Activated T-helper 1 cell treated with Interleukin-2 at 50 U/mL for 16 hours (primary cell): ENCODE measurements around the gene CATSPERB.
"Not testable (repeated sequence)": the region's sequence is repeated elsewhere in the genome, so short reads cannot be mapped to it uniquely, and the experiment has no call there.

Experiments used
- DNase-seq: peaks from one replicate; pipeline ENCODE4 v3.0.0-alpha.2; 2020; ENCODE audit warnings: low read depth

The CATSPERB gene

GRCh38 chr14:91667101-91667500 lies 64.8 kb downstream of the CATSPERB start:
- DNase-seq = not testable (repeated sequence)

GRCh38 chr14:91660790-91661189 lies 71.1 kb downstream of the CATSPERB start:
- DNase-seq = no peak

DNA sequence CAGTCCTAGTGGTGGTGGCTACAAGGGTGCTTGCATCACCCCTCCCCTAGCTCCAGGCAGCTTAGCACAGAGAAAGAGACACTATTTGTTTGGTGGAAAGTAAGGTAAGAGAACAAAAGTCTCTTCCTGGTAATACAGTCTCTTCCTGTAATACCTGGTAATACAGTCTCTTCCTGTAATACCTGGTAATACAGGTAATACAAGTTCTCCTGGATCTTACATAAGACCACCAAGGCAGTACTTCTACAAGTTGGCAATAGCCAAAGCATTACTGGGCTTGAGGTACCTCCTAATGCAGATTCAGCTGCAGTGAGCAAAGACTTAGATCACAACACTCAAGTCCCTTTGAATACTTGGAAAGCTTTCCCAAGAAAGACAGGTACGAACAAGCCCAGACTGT lies 77.0 kb downstream of the CATSPERB start:
- no peak for DNase-seq

- DNase-seq = no peak
Measured at GRCh38 chr14:91653451-91653850, 78.4 kb downstream of the CATSPERB start.

- no peak for DNase-seq
Measured at GRCh38 chr14:91649930-91650329, 82.0 kb downstream of the CATSPERB start.

DNA sequence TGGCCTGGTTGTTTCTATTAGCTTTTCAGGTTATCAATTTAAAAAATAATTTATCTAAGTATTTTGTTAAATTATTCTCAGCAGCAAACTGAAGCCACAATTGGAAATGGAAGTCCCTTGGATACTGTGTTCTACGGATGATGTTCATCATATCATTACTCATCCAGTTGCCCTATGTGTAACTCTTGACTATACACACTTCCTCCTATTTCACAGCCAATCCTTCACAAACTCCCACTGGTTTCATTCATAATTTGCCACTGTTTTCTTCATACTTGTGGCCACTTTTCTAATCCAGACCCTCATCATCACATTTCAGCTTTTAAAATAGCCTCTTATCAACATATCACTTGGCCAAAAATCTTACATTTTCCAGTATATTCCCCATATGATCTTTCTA lies 84.0 kb downstream of the CATSPERB start:
- DNase-seq = no peak

- no peak for DNase-seq
Measured at GRCh38 chr14:91636604-91637003, 95.3 kb downstream of the CATSPERB start.

DNA sequence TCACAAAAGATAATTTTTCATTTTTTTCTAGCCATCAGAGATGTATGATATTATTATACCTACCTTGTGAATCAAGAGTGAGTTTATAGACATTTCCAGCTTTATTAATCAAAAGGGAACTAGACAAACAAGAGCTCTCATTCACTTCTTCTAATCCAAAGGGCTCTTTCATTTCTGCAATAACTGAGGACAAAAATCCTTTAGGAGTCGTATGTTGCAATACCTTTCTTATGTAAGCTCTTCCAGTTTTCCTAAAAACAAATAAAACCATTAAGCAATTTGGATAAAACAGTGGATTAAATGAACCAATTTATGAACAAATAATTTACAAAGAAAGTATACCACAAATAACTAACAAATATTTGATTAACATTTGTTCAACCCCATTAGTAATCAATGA lies 107.1 kb downstream of the CATSPERB start:
- DNase-seq = no peak

- no peak for DNase-seq
Measured at GRCh38 chr14:91614187-91614586, 117.7 kb downstream of the CATSPERB start.

DNA sequence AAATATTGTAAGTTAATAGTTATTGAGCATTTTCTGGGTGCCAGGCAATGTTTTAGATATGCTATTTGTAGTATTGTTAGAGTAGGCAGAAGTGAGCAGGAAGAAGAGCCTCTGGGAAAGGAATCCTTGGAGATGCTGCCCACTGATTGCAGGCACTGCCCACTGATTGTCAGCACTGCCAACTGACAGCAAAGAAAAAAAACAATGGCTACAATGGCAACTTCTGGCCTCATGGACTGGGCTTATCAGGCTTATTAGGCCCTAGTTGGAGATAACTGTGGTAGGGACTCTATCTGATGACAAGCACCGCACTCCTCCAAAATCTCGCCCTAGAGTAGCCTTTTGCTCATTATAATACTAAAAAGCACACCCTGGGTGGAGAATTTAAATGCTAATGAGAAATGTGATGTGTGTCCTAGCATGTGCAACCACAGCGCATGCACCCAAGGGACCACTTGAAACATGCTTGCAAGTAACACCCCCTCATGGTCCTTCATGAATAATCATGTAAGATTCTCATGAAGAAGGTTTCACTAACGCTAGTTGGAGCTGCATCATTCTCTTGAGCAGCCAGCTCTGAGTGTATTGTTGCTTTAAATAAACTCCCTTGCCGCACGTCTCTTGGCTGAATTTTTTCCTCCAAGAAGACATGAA lies 118.3 kb downstream of the CATSPERB start:
- DNase-seq = no peak

DNA sequence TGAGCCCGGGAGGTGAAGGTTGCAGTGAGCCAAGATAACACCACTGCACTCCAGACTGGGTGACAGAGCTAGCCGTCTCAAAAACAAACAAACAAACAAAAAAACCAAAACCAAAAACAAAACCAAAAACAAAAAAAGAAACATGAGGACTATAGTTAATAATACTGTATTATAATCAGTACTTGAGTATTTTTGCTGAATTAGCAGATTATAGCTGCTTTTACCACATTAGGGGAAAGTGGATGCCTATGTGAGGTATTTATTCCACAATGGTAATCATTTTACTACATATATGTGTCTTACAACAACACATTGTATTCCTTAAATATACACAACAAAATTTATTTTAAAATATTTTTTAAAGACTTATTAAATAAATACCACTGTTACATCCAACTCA lies 120.4 kb downstream of the CATSPERB start:
- no peak for DNase-seq

GRCh38 chr14:91609161-91609560 lies 122.7 kb downstream of the CATSPERB start:
- no peak for DNase-seq

GRCh38 chr14:91607322-91608047 lies 124.4 kb downstream of the CATSPERB start:
- DNase-seq = no peak

DNA sequence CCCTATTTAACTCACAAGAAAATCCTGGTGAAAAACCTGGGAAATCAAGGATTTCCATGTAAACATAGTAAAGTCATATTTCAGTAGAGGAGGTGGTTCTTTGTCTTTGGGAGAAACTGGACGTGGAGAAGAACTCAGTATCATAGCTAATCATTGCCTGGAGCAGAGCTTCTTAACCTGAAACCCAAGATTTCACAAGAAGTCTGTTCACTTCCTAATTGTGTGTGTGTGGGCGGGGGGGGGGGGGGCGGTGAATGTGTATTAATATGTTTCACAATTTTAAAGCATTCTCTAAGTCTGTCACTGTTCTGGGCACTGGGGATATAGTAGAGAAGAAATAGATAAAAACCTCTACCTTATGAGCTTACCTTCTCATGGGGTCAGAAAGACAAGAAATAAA lies 125.0 kb downstream of the CATSPERB start:
- no peak for DNase-seq

GRCh38 chr14:91604611-91605010 lies 127.3 kb downstream of the CATSPERB start:
- DNase-seq = not testable (repeated sequence)

GRCh38 chr14:91599994-91600393 lies 131.9 kb downstream of the CATSPERB start:
- no peak for DNase-seq

- no peak for DNase-seq
Measured at GRCh38 chr14:91595736-91596135, 136.2 kb downstream of the CATSPERB start.

GRCh38 chr14:91593957-91594356 lies 137.9 kb downstream of the CATSPERB start:
- DNase-seq = not testable (repeated sequence)

GRCh38 chr14:91586410-91586809 lies 145.5 kb downstream of the CATSPERB start:
- no peak for DNase-seq

DNA sequence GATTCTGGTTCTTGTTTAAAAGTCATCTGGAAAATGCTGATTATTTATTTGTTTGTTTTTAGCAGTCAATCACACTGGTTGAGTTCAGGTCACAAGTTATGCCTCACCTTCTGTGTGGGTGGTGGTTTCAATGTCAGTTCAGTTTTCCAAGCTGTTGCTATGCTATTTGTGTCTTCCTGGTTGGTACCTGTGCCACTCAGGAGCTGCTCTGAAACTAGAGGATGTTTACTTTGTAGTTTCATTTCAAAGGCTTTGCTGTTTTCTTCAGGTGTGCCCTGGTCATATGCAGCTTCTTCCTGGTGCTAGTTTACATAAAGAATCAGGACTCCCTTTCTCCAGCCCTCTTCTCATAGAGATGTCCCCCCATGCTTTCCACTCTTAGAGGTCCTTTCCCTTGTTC lies 146.0 kb downstream of the CATSPERB start:
- no peak for DNase-seq

- DNase-seq = no peak
Measured at GRCh38 chr14:91582761-91583160, 149.1 kb downstream of the CATSPERB start.

- DNase-seq = no peak
Measured at GRCh38 chr14:91580876-91581577, 150.9 kb downstream of the CATSPERB start.

- no peak for DNase-seq
Measured at GRCh38 chr14:91577632-91578233, 154.2 kb downstream of the CATSPERB start.
